Adrenal gland (tissue), 5 donors: ENCODE data around the gene NELFA.

ENCODE experiments used
- POLR2A ChIP-seq, 2 donors: fragments of 450-650 bp; IDR thresholded peaks; one replicate each; pipeline ENCODE4 v1.6.1; 2017; ENCODE audit warnings: antibody characterized with exemption in 2 of 2, mild to moderate bottlenecking in 2 of 2, moderate library complexity in 1 of 2
- TF ChIP-seq, protein P1 (sequence below), 6 experiments: fragments of 450-650 bp in 4 of 6; fragments of 200-600 bp in 2 of 6; sonication (generic) in 1 of 6; IDR thresholded peaks; 1 replicate in 5 of 6; 2 replicates in 1 of 6; pipeline versions ENCODE4 v1.5.1 to v1.8.0; 2016 to 2021; ENCODE audit warnings: antibody characterized with exemption in 6 of 6, mild to moderate bottlenecking in 2 of 6, moderate library complexity in 1 of 6
- donor health status: DM: no; HTN: no; CAD: no.

DNA sequence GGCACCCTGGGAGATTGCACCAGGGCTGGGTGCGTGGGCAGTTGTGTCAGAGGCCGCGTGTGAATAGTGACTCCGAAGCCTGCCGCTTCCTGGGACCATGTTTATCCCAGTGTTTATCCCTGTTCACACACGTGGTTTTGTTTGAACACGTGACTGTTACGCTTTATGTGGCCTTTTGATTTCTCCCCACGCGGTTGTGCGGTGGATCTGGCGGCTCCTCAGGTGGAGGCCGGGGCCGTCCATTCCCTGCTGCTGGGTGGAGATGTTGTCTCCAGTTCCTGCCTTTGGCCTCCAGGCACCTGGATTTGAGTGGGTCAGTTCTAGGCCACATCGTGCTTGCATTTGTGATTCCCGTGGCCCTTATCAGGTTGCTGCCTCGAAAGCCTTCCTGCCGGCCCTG is 35.1 kb downstream of the NELFA start:
- no peak for TF ChIP-seq POLR2A (IDR thresholded peaks at IDR 0.05)
- TF ChIP-seq, protein P1, sequence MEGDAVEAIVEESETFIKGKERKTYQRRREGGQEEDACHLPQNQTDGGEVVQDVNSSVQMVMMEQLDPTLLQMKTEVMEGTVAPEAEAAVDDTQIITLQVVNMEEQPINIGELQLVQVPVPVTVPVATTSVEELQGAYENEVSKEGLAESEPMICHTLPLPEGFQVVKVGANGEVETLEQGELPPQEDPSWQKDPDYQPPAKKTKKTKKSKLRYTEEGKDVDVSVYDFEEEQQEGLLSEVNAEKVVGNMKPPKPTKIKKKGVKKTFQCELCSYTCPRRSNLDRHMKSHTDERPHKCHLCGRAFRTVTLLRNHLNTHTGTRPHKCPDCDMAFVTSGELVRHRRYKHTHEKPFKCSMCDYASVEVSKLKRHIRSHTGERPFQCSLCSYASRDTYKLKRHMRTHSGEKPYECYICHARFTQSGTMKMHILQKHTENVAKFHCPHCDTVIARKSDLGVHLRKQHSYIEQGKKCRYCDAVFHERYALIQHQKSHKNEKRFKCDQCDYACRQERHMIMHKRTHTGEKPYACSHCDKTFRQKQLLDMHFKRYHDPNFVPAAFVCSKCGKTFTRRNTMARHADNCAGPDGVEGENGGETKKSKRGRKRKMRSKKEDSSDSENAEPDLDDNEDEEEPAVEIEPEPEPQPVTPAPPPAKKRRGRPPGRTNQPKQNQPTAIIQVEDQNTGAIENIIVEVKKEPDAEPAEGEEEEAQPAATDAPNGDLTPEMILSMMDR (IDR thresholded peaks at IDR 0.05) = no peak
